Measurements from ENCODE around the gene TCF25.
"Not testable (repeated sequence)": the region's sequence is repeated elsewhere in the genome, so short reads cannot be mapped to it uniquely, and the experiment has no call there.

TCF25 gene

GRCh38 chr16:89845417-89845816 is 28.0 kb upstream of the TCF25 start:
- DNase-seq: no peak

- DNase-seq: no peak
Measured at GRCh38 chr16:89847051-89847939, 26.1 kb upstream of the TCF25 start.

GRCh38 chr16:89847940-89848297 is 25.5 kb upstream of the TCF25 start:
- DNase-seq: no peak

GRCh38 chr16:89848974-89849373 is 24.4 kb upstream of the TCF25 start:
- no peak for DNase-seq

GRCh38 chr16:89853306-89853993 is 19.9 kb upstream of the TCF25 start:
- DNase-seq: no peak

GRCh38 chr16:89855301-89855945 is 18.0 kb upstream of the TCF25 start:
- no peak for DNase-seq

GRCh38 chr16:89855986-89856385 is 17.4 kb upstream of the TCF25 start:
- DNase-seq: no peak

- no peak for DNase-seq
Measured at GRCh38 chr16:89858973-89859614, 14.3 kb upstream of the TCF25 start.

- no peak for DNase-seq
Measured at GRCh38 chr16:89859615-89860007, 13.8 kb upstream of the TCF25 start.

- peak; percentile 52 to 71 (median 67) for DNase-seq
Measured at GRCh38 chr16:89860747-89861304, 12.6 kb upstream of the TCF25 start.

GRCh38 chr16:89861648-89862047 is 11.7 kb upstream of the TCF25 start:
- no peak for DNase-seq

- no peak for DNase-seq
Measured at GRCh38 chr16:89862732-89863131, 10.7 kb upstream of the TCF25 start.

- DNase-seq: peak in 2 of 5 donors; percentile 19 to 74
Measured at GRCh38 chr16:89863741-89864526, 9.5 kb upstream of the TCF25 start.

GRCh38 chr16:89864527-89864820 is 8.9 kb upstream of the TCF25 start:
- peak in 1 of 5 donors; percentile 39 for DNase-seq

- DNase-seq: no peak
Measured at GRCh38 chr16:89867918-89868317, 5.5 kb upstream of the TCF25 start.

GRCh38 chr16:89869911-89870310 is 3.5 kb upstream of the TCF25 start:
- no peak for DNase-seq

- DNase-seq: no peak
Measured at GRCh38 chr16:89870440-89870839, 3.0 kb upstream of the TCF25 start.

GRCh38 chr16:89871895-89872294 is 1.5 kb upstream of the TCF25 start:
- no peak for DNase-seq

GRCh38 chr16:89873972-89874689 is 739 bp downstream of the TCF25 start:
- peak; percentile 91 to 94 (median 93) for DNase-seq

GRCh38 chr16:89879123-89879522 is 5.7 kb downstream of the TCF25 start:
- not testable (repeated sequence) for DNase-seq
